ENCODE results near the gene MMP25.
A peak's percentile ranks its signal among the peaks of the same experiment; 100 is the strongest.

DNA sequence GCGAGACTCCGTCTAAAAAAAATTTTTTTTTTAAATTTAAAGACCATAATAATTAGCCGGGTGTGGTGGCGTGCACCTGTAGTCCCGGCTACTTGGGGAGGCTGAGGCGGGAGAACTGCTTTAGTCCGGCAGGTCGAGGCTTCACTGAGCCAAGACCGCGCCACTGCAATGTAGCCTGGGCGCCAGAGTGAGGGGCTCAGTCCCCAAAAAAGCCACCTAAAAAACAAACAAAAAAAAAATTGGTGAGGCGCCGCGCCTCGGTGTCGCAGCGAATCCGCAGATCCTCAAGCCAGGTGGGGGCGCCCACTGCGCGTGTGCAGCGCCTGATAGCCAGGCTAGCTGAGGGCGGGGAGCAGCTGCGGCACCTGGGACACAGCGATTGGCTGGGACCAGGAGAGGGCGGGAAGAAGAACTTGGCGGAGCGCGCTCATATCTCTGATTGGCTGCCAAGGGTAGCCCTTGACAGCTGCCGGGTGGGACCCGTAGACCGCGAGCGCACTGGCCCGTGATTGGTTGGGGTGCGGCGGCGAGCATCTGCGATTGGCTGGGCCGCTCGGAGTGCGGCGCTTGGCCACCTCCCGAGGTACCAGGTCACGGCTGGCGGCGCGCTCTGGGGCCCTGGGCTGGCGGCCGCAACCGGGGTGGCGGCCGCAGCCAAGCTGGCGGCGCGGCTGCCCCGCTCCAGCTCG, 42.6 kb upstream of the MMP25 start:
- TF ChIP-seq, protein P1, sequence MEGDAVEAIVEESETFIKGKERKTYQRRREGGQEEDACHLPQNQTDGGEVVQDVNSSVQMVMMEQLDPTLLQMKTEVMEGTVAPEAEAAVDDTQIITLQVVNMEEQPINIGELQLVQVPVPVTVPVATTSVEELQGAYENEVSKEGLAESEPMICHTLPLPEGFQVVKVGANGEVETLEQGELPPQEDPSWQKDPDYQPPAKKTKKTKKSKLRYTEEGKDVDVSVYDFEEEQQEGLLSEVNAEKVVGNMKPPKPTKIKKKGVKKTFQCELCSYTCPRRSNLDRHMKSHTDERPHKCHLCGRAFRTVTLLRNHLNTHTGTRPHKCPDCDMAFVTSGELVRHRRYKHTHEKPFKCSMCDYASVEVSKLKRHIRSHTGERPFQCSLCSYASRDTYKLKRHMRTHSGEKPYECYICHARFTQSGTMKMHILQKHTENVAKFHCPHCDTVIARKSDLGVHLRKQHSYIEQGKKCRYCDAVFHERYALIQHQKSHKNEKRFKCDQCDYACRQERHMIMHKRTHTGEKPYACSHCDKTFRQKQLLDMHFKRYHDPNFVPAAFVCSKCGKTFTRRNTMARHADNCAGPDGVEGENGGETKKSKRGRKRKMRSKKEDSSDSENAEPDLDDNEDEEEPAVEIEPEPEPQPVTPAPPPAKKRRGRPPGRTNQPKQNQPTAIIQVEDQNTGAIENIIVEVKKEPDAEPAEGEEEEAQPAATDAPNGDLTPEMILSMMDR (IDR thresholded peaks at IDR 0.05) = peak; percentile 57
- no peak for TF ChIP-seq EZH2 (IDR thresholded peaks at IDR 0.05; ENCODE audit: borderline replicate concordance, insufficient read depth, low read depth, low read length, poor library complexity, severe bottlenecking)
